Liver (tissue), 3 donors: Measurements from ENCODE around the gene TARBP1.

Experiments
- ATF3 ChIP-seq: IDR thresholded peaks from 2 replicates; pipeline ENCODE4 v1.6.1; 2016; ENCODE audit warnings: antibody characterized with exemption
- CTCF ChIP-seq: fragments of 150-350 bp; IDR thresholded peaks from 2 replicates; pipeline ENCODE4 v1.5.1; 2017; ENCODE audit warnings: improper control_type of control experiment, low read depth, low read length; ENCODE audit not compliant: missing input control
- FOXA1 ChIP-seq: IDR thresholded peaks from 2 replicates; pipeline ENCODE4 v1.6.1; 2016; ENCODE audit warnings: antibody characterized with exemption
- HNF4G ChIP-seq: IDR thresholded peaks from 2 replicates; pipeline ENCODE4 v1.6.1; 2016; ENCODE audit warnings: antibody characterized with exemption
- MAX ChIP-seq: IDR thresholded peaks from 2 replicates; pipeline ENCODE4 v1.6.1; 2016; ENCODE audit warnings: antibody characterized with exemption
- RAD21 ChIP-seq, 2 donors: IDR thresholded peaks; 2 replicates each; pipeline ENCODE4 v1.6.1; 2016; ENCODE audit warnings: antibody characterized with exemption in 2 of 2, mild to moderate bottlenecking in 2 of 2
- REST ChIP-seq: IDR thresholded peaks from 2 replicates; pipeline ENCODE4 v1.6.1; 2016; ENCODE audit warnings: antibody characterized with exemption, mild to moderate bottlenecking
- SP1 ChIP-seq: IDR thresholded peaks from 2 replicates; pipeline ENCODE4 v1.6.1; 2018; ENCODE audit warnings: antibody characterized with exemption, mild to moderate bottlenecking
- TAF1 ChIP-seq: conservative IDR thresholded peaks from 2 replicates; pipeline ENCODE4 v1.6.1; 2016; ENCODE audit warnings: antibody characterized with exemption, mild to moderate bottlenecking
- YY1 ChIP-seq: IDR thresholded peaks from 2 replicates; pipeline ENCODE4 v1.6.1; 2016; ENCODE audit warnings: antibody characterized with exemption, mild to moderate bottlenecking
- donor health status: healthy.
- donor health status: healthy.

GRCh38 chr1:234433563-234434285, 45.3 kb downstream of the TARBP1 start:
- TF ChIP-seq YY1 (no peak), FOXA1 (no peak), CTCF (no peak), ATF3 (no peak), REST (no peak), TAF1 (no peak), SP1 (no peak), RAD21 (IDR thresholded peaks at IDR 0.05) (no peak), MAX (no peak), HNF4G (no peak)
